Measurements from ENCODE around the gene TXNRD2.

Gene TXNRD2

GRCh38 chr22:19966908-19967750 lies 25.5 kb upstream of the TXNRD2 start:
- DNase-seq (ENCODE audit: low read depth): no peak

DNA sequence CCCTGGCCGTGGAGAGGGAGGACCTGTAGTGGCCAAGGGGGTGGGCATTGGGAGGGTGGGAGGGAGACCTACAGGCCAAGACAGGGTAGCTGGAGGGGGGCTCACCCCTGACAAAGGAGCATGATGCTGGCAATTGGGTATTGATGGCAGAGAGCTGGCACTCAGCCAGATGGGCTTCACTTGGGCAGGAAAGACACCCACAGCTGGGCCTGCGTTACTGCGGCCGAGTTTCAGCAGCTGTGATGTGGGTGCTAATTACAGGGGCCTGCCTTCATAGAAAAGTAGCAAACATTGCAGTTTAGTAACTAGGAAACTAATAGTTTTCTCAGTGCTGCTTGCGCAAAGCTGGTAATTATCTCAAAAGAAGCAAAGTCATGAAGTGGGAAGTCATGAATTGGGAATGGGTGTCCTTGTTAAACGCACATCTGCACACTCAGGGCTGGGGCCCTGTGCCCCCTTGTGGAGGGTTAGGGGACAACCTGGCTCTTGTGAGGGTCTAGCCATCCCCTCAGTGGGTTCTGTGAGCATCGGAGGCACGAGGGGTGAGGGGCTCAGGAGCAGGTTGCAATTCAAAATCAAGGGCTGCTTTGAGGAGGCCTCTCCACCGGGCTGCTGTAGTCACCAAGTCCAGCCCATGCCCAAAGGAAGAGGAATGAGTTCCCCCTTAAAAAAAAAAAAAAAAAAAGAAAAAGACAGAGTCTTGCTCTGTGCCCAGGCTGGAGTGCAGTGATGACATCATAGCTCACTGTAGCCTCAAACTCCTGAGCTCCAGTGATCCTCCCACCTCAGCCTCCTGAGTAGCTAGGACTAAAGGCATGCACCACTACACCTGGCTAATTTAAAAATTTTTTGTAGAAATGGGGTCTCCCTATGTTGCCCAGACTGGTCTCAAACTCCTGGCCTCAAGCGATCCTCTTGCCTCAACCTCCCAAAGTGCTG lies 24.4 kb upstream of the TXNRD2 start:
- no peak for DNase-seq (ENCODE audit: low read depth)

- DNase-seq (ENCODE audit: low read depth): no peak
Measured at GRCh38 chr22:19964701-19965386, 23.2 kb upstream of the TXNRD2 start.

DNA sequence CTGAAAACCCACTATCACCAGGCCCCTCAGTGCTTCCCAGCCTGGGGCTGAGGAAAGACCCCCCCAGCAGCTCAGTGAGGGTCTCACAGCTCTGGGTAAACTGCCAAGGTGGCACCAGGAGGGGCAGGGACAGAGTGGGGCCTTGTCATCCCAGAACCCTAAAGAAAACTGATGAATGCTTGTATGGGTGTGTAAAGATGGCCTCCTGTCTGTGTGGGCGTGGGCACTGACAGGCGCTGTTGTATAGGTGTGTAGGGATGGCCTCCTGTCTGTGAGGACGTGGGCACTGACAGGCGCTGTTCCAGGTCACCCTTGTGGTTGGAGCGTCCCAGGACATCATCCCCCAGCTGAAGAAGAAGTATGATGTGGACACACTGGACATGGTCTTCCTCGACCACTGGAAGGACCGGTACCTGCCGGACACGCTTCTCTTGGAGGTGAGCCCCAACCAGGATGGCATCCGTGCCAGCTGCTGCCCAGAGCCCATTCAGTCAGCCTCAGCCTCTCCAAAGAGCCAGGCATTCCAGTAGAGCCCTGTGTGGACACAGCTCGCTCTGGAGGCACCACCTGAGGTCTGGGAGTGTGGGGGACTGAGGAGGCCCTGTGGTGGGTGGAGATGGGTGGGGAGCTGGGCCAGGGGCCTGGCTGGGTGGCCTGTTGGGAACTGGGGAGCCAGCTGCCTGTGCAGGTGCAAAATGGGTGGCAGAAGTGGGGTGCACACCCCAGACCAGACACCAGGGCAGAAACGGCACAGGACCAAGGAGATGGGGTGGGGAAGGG lies 22.4 kb upstream of the TXNRD2 start:
- no peak for DNase-seq (ENCODE audit: low read depth)

DNA sequence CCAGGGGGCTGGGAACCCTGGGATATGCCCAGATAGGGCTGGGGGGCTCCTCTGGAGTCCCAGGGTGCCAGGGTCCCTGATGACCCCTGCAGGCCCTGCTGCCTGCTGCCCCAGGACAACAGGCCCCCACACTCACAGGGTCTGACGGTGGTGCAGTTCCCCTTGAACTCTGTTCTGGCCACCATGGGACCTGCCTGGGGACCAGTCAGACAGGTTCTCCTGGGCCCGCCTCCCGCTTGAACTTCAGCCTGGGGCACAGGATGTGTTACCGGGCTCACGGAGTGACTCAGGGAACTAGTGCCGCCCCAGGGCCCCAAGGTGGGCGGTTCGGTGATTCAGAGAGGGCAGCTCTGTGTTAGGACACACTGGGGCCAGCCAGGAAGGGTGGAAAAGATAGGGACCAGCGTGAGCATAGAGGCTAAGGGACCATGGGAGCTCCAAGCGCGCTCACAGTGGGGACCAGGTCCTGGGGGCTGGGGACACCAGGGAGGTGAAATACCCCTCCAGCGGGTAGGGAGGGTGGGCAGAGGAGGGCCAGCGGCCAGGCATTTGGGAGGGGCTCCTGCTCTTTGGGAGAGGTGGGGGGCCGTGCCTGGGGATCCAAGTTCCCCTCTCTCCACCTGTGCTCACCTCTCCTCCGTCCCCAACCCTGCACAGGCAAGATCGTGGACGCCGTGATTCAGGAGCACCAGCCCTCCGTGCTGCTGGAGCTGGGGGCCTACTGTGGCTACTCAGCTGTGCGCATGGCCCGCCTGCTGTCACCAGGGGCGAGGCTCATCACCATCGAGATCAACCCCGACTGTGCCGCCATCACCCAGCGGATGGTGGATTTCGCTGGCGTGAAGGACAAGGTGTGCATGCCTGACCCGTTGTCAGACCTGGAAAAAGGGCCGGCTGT lies 21.5 kb upstream of the TXNRD2 start:
- DNase-seq (ENCODE audit: low read depth): no peak

GRCh38 chr22:19962246-19962908 lies 20.8 kb upstream of the TXNRD2 start:
- peak; percentile 50 for DNase-seq (ENCODE audit: low read depth)

- no peak for DNase-seq (ENCODE audit: low read depth)
Measured at GRCh38 chr22:19961868-19962245, 20.2 kb upstream of the TXNRD2 start.

DNA sequence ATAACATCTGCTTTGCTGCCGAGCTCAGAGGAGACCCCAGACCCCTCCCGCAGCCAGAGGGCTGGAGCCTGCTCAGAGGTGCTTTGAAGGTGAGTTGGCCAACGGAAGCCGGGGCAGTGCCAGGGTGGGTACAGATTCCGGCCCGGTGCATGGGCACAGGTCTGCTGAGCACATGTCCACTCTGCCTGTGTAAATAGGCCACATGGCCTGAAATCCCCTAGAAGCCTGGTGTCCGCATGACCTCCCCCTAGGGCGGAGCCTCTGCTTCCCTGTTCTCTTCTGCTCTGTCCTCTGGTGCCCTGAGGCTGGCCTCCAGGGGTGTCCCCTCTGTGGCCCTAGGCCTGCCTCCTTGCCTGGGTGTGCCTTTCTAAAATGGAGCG lies 19.6 kb upstream of the TXNRD2 start:
- DNase-seq (ENCODE audit: low read depth): no peak

GRCh38 chr22:19960491-19961200 lies 19.0 kb upstream of the TXNRD2 start:
- DNase-seq (ENCODE audit: low read depth): no peak

- no peak for DNase-seq (ENCODE audit: low read depth)
Measured at GRCh38 chr22:19959587-19960490, 18.2 kb upstream of the TXNRD2 start.

DNA sequence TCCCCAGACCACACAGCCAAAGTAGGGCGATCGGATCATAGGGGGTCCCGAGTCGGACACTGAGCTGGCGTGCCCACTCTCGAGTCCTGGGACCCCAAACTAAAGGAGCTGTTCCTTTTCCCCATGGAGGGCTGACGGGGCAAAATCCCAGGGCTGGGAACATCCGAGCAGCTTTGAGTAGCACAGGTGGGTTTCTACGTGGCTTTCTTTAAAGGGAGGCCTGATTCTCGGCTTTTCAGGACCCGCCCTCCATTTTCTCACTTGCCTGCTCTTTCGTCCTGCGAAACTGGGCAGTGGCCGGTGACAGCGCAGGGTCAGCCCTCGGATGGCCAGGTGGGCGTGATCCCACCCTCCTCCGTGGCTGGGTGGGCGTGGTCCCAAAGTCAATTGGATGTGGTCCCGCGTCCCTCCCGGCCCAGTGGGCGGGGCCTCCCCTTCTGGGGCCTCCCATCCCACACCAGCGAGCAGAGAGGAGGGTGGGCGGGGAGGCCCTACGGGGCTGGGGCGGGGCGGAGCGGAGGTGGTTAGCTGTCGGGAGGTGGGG lies 17.5 kb upstream of the TXNRD2 start:
- DNase-seq (ENCODE audit: low read depth): no peak

DNA sequence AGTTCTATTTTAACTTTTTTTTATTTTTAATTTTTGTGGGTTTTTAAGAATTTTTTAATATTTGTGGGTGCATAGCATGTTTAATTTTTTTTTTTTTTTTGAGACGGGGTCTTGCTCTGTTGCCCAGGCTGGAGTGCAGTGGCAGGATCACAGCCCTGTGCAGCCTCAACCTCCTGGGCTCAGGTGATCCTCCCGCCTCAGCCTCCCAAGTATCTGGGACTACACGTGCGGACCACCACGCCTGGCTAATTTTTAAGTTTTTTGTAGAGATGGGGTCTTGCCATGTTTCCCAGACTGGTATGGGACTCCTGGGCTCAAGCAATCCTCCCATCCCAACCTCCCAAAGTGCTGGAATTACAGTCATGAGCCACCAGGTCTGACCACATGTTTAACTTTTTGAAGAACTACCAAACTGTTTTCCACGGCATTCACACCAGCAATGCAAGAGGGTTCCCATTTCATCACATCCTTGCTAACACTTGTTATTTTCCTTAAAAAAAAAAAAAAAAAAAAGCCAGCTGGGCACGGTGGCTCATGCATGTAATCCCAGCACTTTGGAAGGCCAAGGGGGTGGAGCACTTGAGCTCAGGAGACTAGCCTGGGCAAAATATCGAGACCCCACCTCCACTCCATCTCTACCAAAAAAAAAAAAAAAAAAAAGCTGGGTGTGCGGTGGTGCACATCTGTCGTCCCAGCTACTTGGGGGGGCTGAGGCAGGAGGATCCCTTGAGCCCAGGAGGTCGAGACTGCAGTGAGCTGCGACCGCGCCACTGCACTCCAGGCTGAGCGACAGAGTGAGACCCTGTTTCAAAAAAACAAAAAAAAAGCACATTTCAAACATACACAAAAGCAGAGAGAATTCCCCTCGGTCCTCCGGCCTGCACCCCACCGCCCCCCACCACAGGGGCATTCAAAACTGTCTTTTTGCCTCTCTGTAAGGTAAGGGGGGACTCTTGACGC lies 16.7 kb upstream of the TXNRD2 start:
- no peak for DNase-seq (ENCODE audit: low read depth)

DNA sequence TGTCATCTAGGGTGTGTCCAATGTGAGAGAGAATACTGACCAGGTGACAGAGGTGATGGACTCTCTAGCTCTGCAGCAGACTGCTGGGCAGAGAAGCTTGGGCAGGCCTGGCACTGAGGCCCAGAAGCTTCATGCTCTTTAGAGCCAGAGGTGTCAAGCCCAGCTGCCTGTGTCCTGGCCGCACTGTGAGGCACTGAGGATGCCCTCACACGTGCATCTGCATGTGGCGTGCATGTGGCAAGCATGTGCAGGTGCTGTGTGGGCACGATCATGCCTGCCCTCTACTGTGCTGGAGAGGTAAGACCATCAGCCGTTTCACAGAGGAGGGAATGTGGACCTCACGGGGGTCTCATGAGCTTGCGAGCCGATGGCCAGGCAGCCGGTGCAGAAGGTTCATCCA lies 15.8 kb upstream of the TXNRD2 start:
- DNase-seq (ENCODE audit: low read depth): no peak

DNA sequence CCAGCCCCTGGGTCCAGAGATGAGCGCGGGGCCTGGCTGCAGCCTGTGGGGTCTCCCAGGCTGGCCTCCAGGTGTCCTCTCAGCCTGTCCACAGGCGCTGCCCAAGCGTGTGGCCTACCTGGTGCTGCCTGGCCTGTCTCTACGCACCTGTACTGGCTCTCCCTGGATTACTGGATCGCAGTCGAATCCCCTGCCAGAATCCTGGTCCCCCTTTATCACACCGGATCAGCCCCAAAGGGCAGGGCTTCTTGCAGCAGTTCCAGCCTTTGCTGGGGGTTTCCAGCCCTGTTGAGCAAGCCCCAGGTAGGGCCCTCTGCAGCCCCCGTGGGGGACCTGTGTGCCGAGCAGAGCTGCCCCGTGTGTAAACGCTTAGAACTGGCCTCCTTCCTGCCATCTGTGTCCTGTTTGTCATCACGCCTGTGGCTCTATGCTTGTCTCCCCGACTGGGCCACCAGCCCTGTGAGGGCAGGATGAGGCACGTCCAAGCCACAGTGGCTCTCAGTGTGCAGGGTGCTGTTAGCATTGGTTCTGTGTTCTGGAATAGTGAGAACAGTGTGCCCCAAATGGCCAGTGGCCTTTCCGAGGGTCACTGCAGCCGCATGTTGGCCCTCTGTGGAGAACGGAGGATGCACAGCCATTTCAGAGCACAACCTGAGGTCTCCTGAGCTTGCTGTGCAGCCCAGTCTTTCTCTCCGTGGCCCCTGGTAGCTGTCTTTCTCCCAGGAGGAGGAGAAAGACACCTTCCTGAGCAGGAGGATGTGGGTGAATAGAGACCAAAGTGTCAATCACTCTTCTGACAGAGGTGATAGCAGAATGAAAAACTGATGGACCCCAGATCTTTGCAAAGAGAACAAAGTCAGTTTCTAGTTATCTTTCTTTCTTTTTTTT lies 13.9 kb upstream of the TXNRD2 start:
- no peak for DNase-seq (ENCODE audit: low read depth)

DNA sequence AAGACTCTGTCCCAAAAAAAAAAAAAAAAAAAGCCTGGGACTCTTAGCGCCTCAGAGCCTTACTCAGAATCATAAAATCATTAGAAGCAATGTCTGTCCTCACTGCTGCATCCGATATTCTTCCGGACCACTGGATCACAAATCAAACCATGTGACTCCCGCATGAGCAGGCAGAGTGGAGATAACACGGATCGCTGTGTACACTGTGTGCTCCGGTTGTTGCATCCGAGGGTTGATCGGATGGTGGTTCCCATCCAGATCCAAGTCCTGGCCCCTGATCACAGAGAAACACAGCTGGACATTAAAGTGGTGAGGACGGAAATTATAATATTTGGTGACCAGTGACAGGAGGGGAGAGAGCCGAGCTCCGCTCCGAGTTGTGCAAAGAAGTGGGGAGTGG lies 9.7 kb upstream of the TXNRD2 start:
- DNase-seq (ENCODE audit: low read depth): no peak
